GM10266 (cell line): ENCODE results near the gene EEIG2.

Source experiments
- DNase-seq: peaks from one replicate; pipeline ENCODE4 v3.0.0; 2012; ENCODE audit errors: extremely low spot score
- TF ChIP-seq, protein P1 (sequence below): IDR thresholded peaks from 2 replicates; pipeline ENCODE4 v1.5.1; 2012; ENCODE audit warnings: mild to moderate bottlenecking, low read depth; ENCODE audit not compliant: control insufficient read depth, insufficient read depth; ENCODE audit errors: missing control alignments

Gene EEIG2

DNA sequence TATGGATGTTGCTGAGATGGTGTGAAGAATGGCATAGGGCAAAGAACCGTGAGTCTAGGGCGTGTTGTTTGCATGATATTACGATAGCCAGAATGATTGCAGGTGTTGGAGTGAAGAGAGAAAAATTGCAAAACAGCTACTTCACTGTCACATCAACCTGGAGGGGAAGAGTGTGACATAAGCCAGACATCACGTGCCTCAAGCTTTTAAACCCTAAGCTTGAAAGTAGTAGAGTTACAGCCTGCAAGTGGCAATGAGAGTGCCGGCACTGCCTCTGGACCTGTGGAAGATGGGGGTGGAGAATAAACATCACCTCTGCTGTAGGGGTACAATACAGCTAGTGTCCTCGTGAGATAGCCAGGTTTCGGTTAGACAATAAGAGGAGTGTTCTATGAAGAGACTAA, 11.1 kb downstream of the EEIG2 start:
- TF ChIP-seq, protein P1, sequence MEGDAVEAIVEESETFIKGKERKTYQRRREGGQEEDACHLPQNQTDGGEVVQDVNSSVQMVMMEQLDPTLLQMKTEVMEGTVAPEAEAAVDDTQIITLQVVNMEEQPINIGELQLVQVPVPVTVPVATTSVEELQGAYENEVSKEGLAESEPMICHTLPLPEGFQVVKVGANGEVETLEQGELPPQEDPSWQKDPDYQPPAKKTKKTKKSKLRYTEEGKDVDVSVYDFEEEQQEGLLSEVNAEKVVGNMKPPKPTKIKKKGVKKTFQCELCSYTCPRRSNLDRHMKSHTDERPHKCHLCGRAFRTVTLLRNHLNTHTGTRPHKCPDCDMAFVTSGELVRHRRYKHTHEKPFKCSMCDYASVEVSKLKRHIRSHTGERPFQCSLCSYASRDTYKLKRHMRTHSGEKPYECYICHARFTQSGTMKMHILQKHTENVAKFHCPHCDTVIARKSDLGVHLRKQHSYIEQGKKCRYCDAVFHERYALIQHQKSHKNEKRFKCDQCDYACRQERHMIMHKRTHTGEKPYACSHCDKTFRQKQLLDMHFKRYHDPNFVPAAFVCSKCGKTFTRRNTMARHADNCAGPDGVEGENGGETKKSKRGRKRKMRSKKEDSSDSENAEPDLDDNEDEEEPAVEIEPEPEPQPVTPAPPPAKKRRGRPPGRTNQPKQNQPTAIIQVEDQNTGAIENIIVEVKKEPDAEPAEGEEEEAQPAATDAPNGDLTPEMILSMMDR: no peak
- DNase-seq: no peak

DNA sequence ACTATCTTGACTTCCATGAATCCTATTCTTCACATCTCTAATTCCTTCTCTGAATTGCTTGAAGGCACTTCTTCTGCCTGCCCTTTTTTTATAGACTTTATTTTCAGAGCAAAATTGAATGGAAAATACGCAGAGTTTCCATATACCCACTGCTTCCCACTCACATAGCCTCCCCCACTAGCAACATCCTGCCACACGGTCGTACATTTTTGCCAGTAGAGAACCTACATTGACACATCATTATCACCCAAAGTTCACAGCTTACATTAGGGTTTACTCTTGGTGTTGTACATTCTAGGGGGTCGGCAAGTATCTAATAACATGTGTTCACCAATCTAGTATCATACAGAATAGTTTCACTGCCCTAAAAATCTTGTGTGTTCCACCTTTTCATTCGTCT, 12.3 kb downstream of the EEIG2 start:
- no peak for DNase-seq
- TF ChIP-seq, protein P1: no peak

DNA sequence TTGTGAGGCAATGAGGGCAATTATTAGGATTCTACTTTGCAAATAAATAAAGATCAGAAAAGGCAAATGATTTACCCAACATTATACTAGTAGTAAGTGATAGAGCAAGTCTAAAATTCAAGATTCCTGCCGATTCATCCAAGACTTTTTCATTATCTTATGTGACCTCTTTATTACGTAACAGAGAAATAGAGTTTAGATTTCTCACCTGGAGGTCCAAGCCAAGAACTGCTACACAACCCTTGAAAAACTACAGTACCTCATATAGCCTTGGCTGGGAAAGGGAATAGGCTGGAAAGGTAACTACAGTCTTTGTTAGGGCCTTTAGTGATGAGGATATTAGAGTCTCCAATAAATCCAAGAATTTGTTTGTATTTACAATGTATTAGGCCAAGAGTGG, 13.3 kb downstream of the EEIG2 start:
- TF ChIP-seq, protein P1: no peak
- DNase-seq: no peak

DNA sequence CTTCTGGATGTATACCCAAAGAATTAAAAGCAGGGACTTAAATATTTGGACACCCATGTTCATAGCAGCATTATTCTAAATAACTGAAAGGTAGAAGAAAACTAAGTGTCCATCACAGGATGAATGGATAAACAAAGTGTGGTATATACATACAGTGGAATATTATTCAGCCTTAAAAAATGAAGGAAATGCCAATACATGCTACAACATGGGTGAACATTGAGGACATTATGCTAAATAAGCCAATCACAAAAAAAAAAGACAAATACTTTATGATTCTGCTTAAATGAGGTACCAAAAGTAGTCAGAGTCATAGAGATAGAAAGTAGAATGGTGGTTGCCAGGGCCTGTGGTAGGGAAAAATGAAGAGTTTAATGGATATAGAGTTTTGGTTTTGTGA, 14.1 kb downstream of the EEIG2 start:
- no peak for DNase-seq
- TF ChIP-seq, protein P1: no peak

DNA sequence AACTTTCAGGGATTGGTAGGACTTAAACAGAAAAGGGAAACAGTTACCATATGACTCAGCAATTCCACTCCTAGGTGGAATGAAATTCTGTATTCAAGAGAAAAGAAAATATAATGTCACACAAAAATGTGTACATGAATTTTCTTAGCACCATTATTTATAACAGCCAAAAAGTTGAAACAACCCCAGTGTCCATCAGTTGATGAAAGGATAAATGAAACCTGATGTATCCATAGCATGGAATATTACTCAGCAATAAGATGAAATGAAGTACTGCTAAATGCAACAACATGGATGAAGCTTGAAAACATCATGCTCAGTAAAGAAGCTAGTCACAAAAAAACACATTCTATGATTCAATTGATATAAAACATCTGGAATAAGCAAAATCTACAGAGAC, 15.5 kb downstream of the EEIG2 start:
- TF ChIP-seq, protein P1: no peak
- DNase-seq: no peak

DNA sequence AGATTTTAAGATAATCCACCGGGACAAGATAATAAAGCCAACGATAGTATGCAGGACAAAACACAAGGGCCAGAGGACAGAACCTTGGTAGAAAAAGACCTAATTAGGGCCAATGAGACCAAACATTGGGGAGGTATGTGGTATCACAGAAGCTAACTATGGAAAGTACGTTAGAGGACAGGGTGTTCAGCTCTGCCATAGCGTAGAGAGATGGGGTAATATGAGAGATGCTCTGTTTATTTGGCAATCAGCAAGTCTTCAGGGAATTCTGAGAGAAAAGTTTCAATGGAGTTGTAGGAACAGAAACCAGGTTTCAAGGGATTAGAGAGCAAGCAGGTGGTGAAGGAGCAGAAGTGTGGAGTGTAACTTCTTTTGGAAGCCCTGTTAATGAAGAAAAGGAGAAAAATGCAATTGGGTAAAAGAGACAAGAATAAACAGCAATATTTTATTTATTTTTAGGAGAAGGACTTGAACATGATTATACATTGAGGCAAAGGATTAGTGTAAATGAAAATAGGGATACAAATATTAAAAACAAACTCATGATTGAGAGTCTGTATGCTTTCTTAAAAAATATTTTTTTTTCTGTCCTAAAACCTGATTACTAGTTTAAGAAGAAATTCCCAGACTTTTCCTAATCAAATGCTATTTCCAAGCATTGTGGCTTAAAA, 24.0 kb downstream of the EEIG2 start:
- no peak for DNase-seq
- TF ChIP-seq, protein P1: no peak

DNA sequence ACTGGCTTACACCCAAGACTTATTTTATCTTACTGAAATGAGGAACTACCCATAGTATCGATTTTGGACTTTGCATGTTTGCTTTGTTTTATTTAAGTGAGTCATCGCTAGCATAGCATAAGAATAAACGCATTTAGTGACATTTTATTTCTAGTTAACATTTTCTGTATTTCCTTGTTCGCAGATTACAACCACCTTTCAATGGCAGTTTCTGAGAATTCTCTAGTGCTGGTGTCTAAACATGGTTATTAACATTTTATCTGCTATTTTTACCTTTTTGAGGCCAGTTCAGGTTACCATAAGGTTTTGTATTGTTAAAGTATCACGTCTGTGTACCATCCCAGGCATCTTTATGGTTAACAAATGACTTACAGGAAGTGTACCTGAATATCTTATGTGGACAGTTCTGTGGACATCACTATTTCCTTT, 24.5 kb downstream of the EEIG2 start:
- DNase-seq: no peak
- TF ChIP-seq, protein P1: no peak
